Measurements from ENCODE around the gene FMN2.
"Not testable (repeated sequence)": the region's sequence is repeated elsewhere in the genome, so short reads cannot be mapped to it uniquely, and the experiment has no call there.

The FMN2 gene

GRCh38 chr1:240264494-240264893 is 172.8 kb downstream of the FMN2 start:
- not testable (repeated sequence) for DNase-seq

GRCh38 chr1:240271081-240271480 is 179.4 kb downstream of the FMN2 start:
- DNase-seq, result no peak

GRCh38 chr1:240274569-240274968 is 182.9 kb downstream of the FMN2 start:
- no peak for DNase-seq

- not testable (repeated sequence) for DNase-seq
Observed at GRCh38 chr1:240275219-240275618, 183.5 kb downstream of the FMN2 start.

GRCh38 chr1:240278082-240278481 is 186.4 kb downstream of the FMN2 start:
- no peak for DNase-seq

- no peak for DNase-seq
Observed at GRCh38 chr1:240280560-240281322, 189.1 kb downstream of the FMN2 start.

- DNase-seq, result no peak
Observed at GRCh38 chr1:240282061-240282830, 190.6 kb downstream of the FMN2 start.

- DNase-seq, result no peak
Observed at GRCh38 chr1:240284656-240285414, 193.2 kb downstream of the FMN2 start.

GRCh38 chr1:240285540-240285939 is 193.9 kb downstream of the FMN2 start:
- no peak for DNase-seq

GRCh38 chr1:240287722-240288121 is 196.0 kb downstream of the FMN2 start:
- no peak for DNase-seq

- DNase-seq, result no peak
Observed at GRCh38 chr1:240293706-240294105, 202.0 kb downstream of the FMN2 start.

- no peak for DNase-seq
Observed at GRCh38 chr1:240294566-240294965, 202.9 kb downstream of the FMN2 start.

GRCh38 chr1:240295811-240296210 is 204.1 kb downstream of the FMN2 start:
- no peak for DNase-seq

GRCh38 chr1:240304466-240304865 is 212.8 kb downstream of the FMN2 start:
- DNase-seq, result no peak

GRCh38 chr1:240306673-240307072 is 215.0 kb downstream of the FMN2 start:
- DNase-seq, result no peak

GRCh38 chr1:240308096-240308495 is 216.4 kb downstream of the FMN2 start:
- DNase-seq, result no peak

GRCh38 chr1:240309769-240310168 is 218.1 kb downstream of the FMN2 start:
- DNase-seq, result no peak

- DNase-seq, result no peak
Observed at GRCh38 chr1:240310226-240310925, 218.7 kb downstream of the FMN2 start.

GRCh38 chr1:240312872-240313271 is 221.2 kb downstream of the FMN2 start:
- DNase-seq, result no peak

GRCh38 chr1:240314845-240315801 is 223.4 kb downstream of the FMN2 start:
- DNase-seq, result no peak

GRCh38 chr1:240319998-240320397 is 228.3 kb downstream of the FMN2 start:
- no peak for DNase-seq

- no peak for DNase-seq
Observed at GRCh38 chr1:240320659-240321058, 229.0 kb downstream of the FMN2 start.
